ENCODE data around the gene SLC37A3.
A peak's percentile ranks its signal among the peaks of the same experiment; 100 is the strongest.
"Not testable (repeated sequence)": the region's sequence is repeated elsewhere in the genome, so short reads cannot be mapped to it uniquely, and the experiment has no call there.

Gene SLC37A3

GRCh38 chr7:140397784-140398750 is at the start of gene SLC37A3:
Gene SLC37A3 (minus strand): TSS chr7:140398530. CDS start chr7:140382526, 16,004 bp downstream.
- DNase-seq: peak; percentile 89

DNA sequence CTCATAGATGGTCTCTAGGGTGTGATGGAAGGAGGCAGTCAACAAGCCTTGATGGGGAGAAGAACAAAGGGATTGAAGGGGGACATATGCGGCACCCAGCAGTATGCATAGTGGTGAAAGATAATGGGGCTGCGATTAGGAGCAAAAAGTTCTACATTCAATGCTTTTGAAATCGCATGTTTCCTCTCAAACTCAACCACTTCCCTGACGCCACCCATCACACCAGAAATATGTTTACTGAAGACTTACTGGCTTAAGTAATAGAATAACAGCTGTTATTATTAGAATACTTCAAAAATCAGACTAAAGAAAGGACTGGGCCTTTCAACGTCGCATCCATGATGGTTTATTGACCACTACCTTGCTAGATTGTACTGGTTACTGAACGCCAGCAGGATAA is 49.5 kb upstream of the SLC37A3 start:
- DNase-seq: no peak

GRCh38 chr7:140446467-140446866 is 48.1 kb upstream of the SLC37A3 start:
- DNase-seq: no peak

DNA sequence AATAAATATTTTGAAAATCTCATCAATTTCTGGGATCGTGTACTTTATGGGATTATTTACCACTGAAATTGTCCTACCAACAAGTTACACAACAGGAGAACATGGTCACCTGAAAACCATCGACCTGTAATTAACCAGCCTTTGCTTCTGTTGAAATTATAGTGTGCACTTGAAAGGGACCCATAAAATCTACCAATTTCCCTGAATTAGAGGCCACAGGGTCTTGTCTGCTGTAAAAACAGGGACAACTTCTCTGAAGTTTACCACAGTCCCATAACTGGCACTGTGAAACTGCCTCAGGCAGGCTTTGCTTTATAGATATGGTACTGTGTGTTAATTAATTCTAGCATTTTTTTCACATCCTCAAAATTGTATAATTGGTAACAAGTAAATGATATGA is 43.2 kb upstream of the SLC37A3 start:
- DNase-seq: no peak

- no peak for DNase-seq
These were observed 42.3 kb upstream of the SLC37A3 start for GRCh38 chr7:140440593-140440992.

- DNase-seq: no peak
These were observed 41.0 kb upstream of the SLC37A3 start for GRCh38 chr7:140439359-140439758.

- DNase-seq: no peak
These were observed 37.0 kb upstream of the SLC37A3 start for GRCh38 chr7:140435252-140435895.

DNA sequence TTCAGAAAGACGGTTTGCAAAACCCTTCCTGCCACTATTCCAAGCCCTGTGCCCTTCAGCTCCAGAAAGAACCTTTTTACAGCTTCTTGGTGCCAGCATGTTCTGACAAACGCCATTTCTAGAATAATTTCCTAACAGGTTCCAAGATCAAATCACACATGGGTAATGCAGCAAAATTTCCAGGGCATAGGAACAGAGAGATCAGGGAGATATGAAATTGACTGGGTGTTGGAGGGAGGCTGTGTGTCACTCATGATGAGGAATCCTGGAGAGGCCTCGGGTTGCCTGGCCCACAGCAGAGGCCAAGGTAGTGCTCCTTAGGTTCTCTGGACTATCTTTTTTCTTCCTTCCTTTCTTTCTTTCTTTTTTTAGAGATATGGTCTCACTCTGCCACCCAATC is 35.1 kb upstream of the SLC37A3 start:
- DNase-seq: no peak

- no peak for DNase-seq
These were observed 27.8 kb upstream of the SLC37A3 start for GRCh38 chr7:140426130-140426529.

DNA sequence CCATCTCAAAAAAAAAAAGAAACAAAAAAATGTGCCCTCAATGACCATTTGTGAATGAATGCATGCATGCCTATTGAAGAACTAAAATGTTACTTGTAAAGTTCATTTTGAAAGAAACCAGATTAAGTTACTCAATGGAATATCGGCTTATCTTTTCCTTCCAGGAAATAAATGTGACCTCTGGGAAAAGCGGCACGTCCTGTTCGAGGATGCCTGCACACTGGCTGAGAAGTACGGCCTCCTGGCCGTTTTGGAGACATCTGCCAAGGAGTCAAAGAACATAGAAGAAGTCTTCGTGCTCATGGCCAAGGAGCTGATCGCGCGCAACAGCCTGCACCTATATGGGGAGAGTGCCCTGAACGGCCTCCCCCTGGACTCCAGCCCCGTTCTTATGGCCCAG is 27.4 kb upstream of the SLC37A3 start:
- no peak for DNase-seq

DNA sequence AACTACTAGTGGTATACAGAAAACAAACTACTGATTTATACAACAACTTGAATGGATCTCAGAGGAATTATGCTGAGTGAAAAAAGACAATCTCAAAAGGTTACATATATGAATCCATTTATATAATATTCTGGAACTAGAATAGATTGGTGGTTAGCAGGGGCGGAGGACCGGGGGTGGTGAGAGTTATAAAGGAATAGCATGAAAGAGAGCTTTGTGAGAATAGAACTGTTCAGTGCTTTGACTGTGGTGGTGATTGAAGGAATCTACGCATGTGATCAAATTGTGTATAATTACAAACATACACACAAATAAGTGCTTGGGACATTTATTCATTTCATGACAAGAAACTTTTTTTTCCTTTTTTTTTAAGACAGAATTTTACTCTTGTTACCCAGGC is 25.2 kb upstream of the SLC37A3 start:
- no peak for DNase-seq

DNA sequence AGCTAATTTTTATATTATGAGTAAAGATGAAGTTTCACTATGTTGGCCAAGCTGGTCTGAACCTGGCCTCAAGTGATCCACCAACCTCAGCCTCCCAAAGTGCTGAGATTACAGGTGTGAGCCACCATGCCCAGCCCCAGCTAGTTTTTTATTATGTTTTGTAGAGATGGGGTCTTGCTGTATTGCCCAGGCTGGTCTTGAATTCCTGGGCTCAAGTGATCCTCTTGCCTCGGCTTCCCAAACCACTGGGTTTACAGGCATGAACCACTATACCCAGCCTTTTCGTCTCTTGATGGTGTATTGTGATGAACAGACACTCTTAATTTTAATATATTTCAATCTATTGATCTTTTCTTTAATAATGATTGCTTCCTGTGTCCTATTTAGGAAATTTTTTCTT is 23.2 kb upstream of the SLC37A3 start:
- no peak for DNase-seq

DNA sequence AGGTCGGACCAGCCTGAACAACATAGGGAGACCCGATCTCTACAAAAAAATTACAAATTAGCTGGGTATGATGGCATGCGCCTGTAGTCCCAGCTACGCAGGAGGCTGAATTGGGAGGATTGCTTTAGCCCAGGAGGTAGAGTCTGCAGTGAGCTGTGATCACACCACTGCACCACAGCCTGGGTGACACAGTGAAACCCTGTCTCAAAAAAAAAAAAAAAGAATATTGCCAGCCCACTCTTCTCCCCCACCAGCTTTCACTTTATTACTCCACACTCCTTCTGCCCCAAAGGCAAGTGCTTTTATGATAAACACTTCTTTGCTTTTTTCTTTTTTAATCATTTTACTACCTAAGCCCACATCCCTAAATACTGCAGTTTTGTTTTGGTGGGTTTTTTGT is 20.3 kb upstream of the SLC37A3 start:
- no peak for DNase-seq

DNA sequence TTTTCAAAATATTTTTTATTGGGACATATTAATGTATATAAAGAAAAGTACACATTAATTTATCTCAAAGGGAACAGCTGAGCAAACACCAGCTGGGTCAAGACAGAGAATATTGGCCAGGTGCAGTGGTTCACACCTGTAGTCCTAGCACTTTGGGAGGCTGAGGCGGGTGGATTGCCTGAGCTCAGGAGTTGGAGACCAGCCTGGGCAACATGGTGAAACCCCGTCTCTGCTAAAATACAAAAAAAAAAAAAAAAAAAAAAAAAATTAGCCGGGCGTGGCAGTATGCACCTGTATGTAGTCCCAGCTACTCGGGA is 19.8 kb upstream of the SLC37A3 start:
- DNase-seq: not testable (repeated sequence)

GRCh38 chr7:140417456-140418155 is 19.3 kb upstream of the SLC37A3 start:
- DNase-seq: no peak

DNA sequence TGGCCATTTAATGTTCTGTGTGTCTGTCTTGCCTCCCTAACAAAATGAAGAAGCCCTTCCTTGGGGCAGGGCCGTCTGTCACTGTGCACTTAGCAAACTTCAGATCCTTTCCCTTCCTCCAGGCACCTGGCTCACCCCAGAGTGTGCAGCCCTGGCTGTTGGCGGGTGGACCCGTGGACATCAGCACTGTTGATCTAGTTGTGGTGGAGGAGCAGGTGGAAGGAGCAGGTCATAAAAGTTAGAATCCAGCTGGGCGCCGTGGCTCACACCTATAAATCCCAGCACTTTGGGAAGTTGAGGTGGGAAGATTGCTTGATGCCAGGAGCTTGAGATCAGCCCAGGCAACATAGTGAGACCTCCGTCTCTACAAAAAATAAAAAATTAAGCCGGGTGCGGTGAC is 18.2 kb upstream of the SLC37A3 start:
- no peak for DNase-seq

- DNase-seq: not testable (repeated sequence)
These were observed 17.5 kb upstream of the SLC37A3 start for GRCh38 chr7:140415816-140416215.

GRCh38 chr7:140415361-140415760 is 17.0 kb upstream of the SLC37A3 start:
- no peak for DNase-seq

DNA sequence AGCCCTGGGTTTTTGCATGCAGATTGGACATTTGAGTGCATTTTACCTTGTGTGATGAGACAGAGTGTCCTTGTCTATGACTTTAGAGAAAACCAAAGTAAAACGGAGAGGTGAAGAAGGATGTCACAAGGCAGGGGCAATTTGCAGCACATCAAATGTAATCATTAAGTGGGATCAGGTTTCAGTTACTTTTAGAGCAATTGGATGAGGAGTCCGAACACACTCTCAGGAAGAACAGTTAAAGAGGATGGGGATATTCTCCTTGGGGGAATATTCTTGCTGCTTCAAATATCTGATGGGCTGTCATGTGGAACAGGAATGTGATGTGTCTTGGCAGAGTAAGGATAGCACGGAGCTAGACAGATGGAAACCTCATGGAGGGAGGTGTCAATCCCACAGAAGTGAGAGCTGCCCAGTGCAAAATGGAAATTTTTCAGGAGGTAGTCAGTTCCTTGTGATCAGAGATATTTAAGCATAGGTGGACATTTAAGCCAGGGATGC is 6.3 kb upstream of the SLC37A3 start:
- no peak for DNase-seq

DNA sequence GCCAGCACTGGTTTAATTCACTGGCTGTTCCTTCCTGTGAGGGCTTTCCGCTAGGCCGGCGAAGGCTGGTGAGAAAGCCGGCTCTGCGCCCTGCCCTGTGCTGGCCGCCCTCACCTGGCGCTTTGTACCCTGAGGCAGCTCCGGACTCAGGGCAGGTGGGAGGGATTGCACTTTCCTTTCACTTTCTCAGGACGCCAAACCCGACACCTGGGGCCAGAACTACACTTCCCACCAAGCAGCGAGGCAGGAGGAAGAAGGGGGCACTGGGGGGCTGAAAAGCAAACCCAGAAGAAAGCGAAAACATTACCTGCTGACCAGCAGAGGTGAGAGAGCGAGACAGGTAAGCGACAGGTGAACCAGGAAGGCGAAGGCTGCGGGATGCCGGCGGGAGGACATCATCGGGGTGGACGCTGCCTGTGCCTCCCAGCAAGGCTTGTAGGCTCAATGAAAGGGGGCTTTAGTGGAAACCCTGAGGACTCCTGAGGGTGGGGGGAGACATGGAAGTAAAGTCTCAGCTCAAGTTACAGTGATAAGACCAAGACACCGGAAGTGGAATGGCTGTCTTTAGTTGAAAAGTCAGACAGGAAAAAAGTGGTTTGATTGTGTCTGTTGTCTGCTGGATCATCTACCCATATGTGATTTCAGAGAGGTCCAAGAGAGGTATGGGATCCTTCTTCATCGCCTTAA is 5.7 kb upstream of the SLC37A3 start, which contains the start of gene RAB19:
RAB19 (plus strand) TSS at position 181 of the 687 bp plus-strand sequence. CDS start 3,589 bp downstream, outside the sequence.
- DNase-seq: peak; percentile 68

- no peak for DNase-seq
These were observed 4.0 kb upstream of the SLC37A3 start for GRCh38 chr7:140402178-140402835.

- no peak for DNase-seq
These were observed 2.1 kb upstream of the SLC37A3 start for GRCh38 chr7:140400381-140400780.

Measured in CD4-positive, alpha-beta T cell treated with Interleukin-17A for 4 hours (primary cell).